ENCODE data around the gene SLC12A9. TPM values are rescaled to one million over a fixed set of nuclear protein-coding genes. Genes with fewer than 3 reads are reported as not detected.

SLC12A9 gene
- total and polyA plus RNA-seq, 2 of the 4 experiments (the other 2 are of a cell fraction): 4.5 to 16.2 TPM

- Histone ChIP-seq H3K14ac (replicated peaks; ENCODE audit: low read depth, low read length) (no peak overlapping the region), H4K20me1 (ENCODE audit: insufficient read depth, low read length) (no peaks in the 10 kb centered on the region; the same call in none of the 2 replicates), H3K36me3 (ENCODE audit: control insufficient read depth, insufficient read depth, low read length) (peaks cover 16% of the 10 kb centered on the region), H2BK20ac (ENCODE audit: low read depth, low read length) (no peak overlapping the region), H3K4me3 (ENCODE audit: insufficient read depth, low read depth, low read length) (no peak overlapping the region), H3K18ac (ENCODE audit: low read depth, low read length) (no peak overlapping the region), H2BK5ac (ENCODE audit: low read depth, low read length, poor library complexity, severe bottlenecking) (no peak overlapping the region), H2BK15ac (ENCODE audit: low read depth, low read length) (no peak overlapping the region), H3K4me1 (ENCODE audit: control insufficient read depth, insufficient read depth, low read length) (no peaks in the 10 kb centered on the region), H3K56ac (ENCODE audit: extremely low read depth, insufficient read depth, low read length) (no peak overlapping the region), H3K79me1 (ENCODE audit: low read depth in 1 of 2, low read length in 2 of 2) (peaks cover 12 to 21% of the 10 kb centered on the region in 2 experiments), H3K27me3 (ENCODE audit: control insufficient read depth, insufficient read depth, low read length) (no peaks in the 10 kb centered on the region), H3K4me2 (ENCODE audit: low read depth, low read length) (no peak overlapping the region), H3K4ac (ENCODE audit: low read depth, low read length) (no peak overlapping the region), H2AK5ac (ENCODE audit: low read depth, low read length) (no peak overlapping the region), H3K27ac (ENCODE audit: insufficient read depth, low read length) (no peak overlapping the region), H4K8ac (ENCODE audit: low read depth in 2 of 2, low read length in 2 of 2) (no peak overlapping the region), H4K5ac (ENCODE audit: low read depth, low read length) (no peak overlapping the region), H2AFZ (replicated peaks; ENCODE audit: low read length, poor library complexity) (no peak overlapping the region), H3K9me1 (ENCODE audit: insufficient read depth, low read length) (no peaks in the 10 kb centered on the region), H2BK120ac (ENCODE audit: low read depth, low read length) (no peak overlapping the region), H3K23ac (ENCODE audit: low read depth, low read length) (no peak overlapping the region), H2AK9ac (replicated peaks; ENCODE audit: low read depth, low read length, poor library complexity) (no peak overlapping the region), H3K9me3 (ENCODE audit: control insufficient read depth, insufficient read depth, low read length) (no peaks in the 10 kb centered on the region), H4K91ac (ENCODE audit: insufficient read depth, low read depth, low read length) (no peak overlapping the region), H3K9ac (ENCODE audit: low read depth, low read length) (no peak overlapping the region)
- WGBS, 2 experiments (ENCODE audit: extremely low coverage in 2 of 2, insufficient read length in 1 of 2): 100% methylated on average over 3 of the region's 10 CpGs; no CpG with 5 or more reads in 1 of the 2 experiments
- dilution Hi-C loops (cut with HindIII; ENCODE audit: low sequenced_read_pairs, unreplicated experiment) (no loop called here), intact Hi-C loops (cut with micrococcal nuclease) (no loop called here), in situ Hi-C loops (cut with MboI; ENCODE audit: low sequenced_read_pairs) (loop anchor here (5.0 to 25.0 kb wide), 3 partner anchors 148 to 393 kb away; partner anchors contain the start of genes FBXO24, LRCH4, POP7 and SPACDR)
- no peak for TF ChIP-seq FOS (IDR thresholded peaks at IDR 0.05; ENCODE audit: low read depth, low read length)
- no peak for TF ChIP-seq NFE2L2 (IDR thresholded peaks at IDR 0.05; ENCODE audit: low read depth, low read length)
- no peak for TF ChIP-seq MAZ (IDR thresholded peaks at IDR 0.05; ENCODE audit: borderline replicate concordance, low read depth, low read length)
- no peak for TF ChIP-seq RFX5 (IDR thresholded peaks at IDR 0.05; ENCODE audit: low read depth, low read length)
- no peak for TF ChIP-seq POLR2A (IDR thresholded peaks at IDR 0.05; ENCODE audit: low read depth, low read length)
- no peak for TF ChIP-seq CTCF (conservative IDR thresholded peaks at IDR 0.05; ENCODE audit: low read depth, low read length)
- TF ChIP-seq, protein P1, sequence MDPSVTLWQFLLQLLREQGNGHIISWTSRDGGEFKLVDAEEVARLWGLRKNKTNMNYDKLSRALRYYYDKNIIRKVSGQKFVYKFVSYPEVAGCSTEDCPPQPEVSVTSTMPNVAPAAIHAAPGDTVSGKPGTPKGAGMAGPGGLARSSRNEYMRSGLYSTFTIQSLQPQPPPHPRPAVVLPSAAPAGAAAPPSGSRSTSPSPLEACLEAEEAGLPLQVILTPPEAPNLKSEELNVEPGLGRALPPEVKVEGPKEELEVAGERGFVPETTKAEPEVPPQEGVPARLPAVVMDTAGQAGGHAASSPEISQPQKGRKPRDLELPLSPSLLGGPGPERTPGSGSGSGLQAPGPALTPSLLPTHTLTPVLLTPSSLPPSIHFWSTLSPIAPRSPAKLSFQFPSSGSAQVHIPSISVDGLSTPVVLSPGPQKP (IDR thresholded peaks at IDR 0.05; ENCODE audit: borderline replicate concordance, low read depth, low read length): no peak
- TF ChIP-seq SMC3 (IDR thresholded peaks at IDR 0.05; ENCODE audit: low read depth, low read length): no peak
- TF ChIP-seq CEBPB (IDR thresholded peaks at IDR 0.05; ENCODE audit: low read depth, low read length): no peak
- ATAC-seq (ENCODE audit: low read depth): no peak
- CTCF ChIA-PET: no interaction called here
- POLR2A ChIA-PET (ENCODE audit: unreplicated experiment): no interaction called here
- no TSS peak for BruUV-seq (replicated peaks)
- DNase-seq: no peak
Measured at GRCh38 chr7:100855515-100855914, 3.0 kb downstream of the SLC12A9 start.

Data from IMR-90 (cell line).